Ovary (tissue), 9 donors: ENCODE data around the gene SUOX. TPM values are rescaled to one million over a fixed set of nuclear protein-coding genes. Genes with fewer than 3 reads are reported as not detected.

ENCODE experiments used
- DNase-seq, 5 donors: peaks; one replicate each; pipeline ENCODE4 v3.0.0-alpha.2; 2019 to 2020
- H3K27ac ChIP-seq, 2 donors: fragments of 200-600 bp; one replicate each; pipeline versions ENCODE4 v1.5.1 to v1.8.0; 2019 to 2022
- H3K27me3 ChIP-seq: fragments of 200-600 bp; one replicate; pipeline ENCODE4 v1.8.0; 2022
- H3K36me3 ChIP-seq: fragments of 200-600 bp; sonication (generic); one replicate; pipeline ENCODE4 v1.5.1; 2019
- H3K4me1 ChIP-seq: one replicate; pipeline ENCODE4 v1.8.1; 2013; ENCODE audit warnings: mild to moderate bottlenecking, moderate library complexity; ENCODE audit not compliant: insufficient read depth
- H3K4me3 ChIP-seq: fragments of 200-600 bp; sonication (generic); one replicate; pipeline ENCODE4 v1.5.1; 2017
- H3K9me3 ChIP-seq, 2 donors: fragments of 200-600 bp in 1 of 2; sonication (generic) in 1 of 2; one replicate each; pipeline versions ENCODE4 v1.5.1 to v1.8.1; 2013 to 2019; ENCODE audit warnings: mild to moderate bottlenecking in 1 of 2, moderate library complexity in 1 of 2
- EP300 ChIP-seq: sonication (generic); formaldehyde crosslinking; IDR thresholded peaks from one replicate; pipeline ENCODE4 v1.6.1; 2017; ENCODE audit warnings: antibody characterized with exemption
- POLR2A ChIP-seq: fragments of 450-650 bp; IDR thresholded peaks from one replicate; pipeline ENCODE4 v1.6.1; 2017; ENCODE audit warnings: antibody characterized with exemption, mild to moderate bottlenecking, moderate library complexity
- WGBS, 3 donors: extraction: QIAGEN DNeasy Blood & Tissue Kit in 1 of 3; methylation state at CpG; one replicate each; pipeline versions ENCODE4 v1.1.5 to v1.1.7; 2013 to 2017; 5-methylcytosine and 5-hydroxymethylcytosine counted together
- intact Hi-C, 4 donors: fragments of 100-400 bp; cut with DNase I; formaldehyde crosslinking; loops; one replicate each; pipeline versions ENCODE4 v1.11.0 to v1.15.1; 2022 to 2023
- polyA plus RNA-seq, 2 donors: library from polyadenylated mRNA; stranded (reverse); fragments of 200-250 nt in 1 of 2; fragments of 350-450 nt in 1 of 2; fragmentation: Illumina TruSeq in 1 of 2; extraction: RNeasy Lipid Tissue Mini Kit (QIAGEN cat#74804) in 1 of 2; gene quantifications; one replicate each; pipeline ENCODE4 v1.2.3, GENCODE V29; 2013 to 2014
- total RNA-seq, 7 donors: library from RNA; depleted of rRNA in 2 of 7; stranded (reverse); fragments of >200 nt in 2 of 7; fragmentation: NEBNext Ultra II Directional in 3 of 7; extraction: Animal tissue kit (Norgen Biotek cat#: 25700) in 3 of 7; gene quantifications; one replicate each; pipeline versions ENCODE4 v1.1.0 to v1.2.4, GENCODE V29; 2016 to 2023
- TF ChIP-seq, protein P1 (sequence below), 3 donors: fragments of 450-650 bp in 2 of 3; fragments of 200-600 bp in 1 of 3; IDR thresholded peaks; one replicate each; pipeline versions ENCODE4 v1.5.1 to v1.8.0; 2016 to 2022; ENCODE audit warnings: antibody characterized with exemption in 3 of 3, mild to moderate bottlenecking in 1 of 3
- donor health status: DM: no; HTN: no; CAD: no; lungs with moderate emphysema.
- donor health status: DM: no; HTN: no; CAD: no.
- donor health status: Bipolar disorder and iron deficiency.
- donor health status: DM: yes; HTN: yes; CAD: no.
- donor health status: DM: no; HTN: no; CAD: no.
- donor health status: DM: yes; HTN: yes; CAD: no.

The SUOX gene
- total and polyA plus RNA-seq, 9 donors: 18.0 to 39.4 (median 31.9) TPM

DNA sequence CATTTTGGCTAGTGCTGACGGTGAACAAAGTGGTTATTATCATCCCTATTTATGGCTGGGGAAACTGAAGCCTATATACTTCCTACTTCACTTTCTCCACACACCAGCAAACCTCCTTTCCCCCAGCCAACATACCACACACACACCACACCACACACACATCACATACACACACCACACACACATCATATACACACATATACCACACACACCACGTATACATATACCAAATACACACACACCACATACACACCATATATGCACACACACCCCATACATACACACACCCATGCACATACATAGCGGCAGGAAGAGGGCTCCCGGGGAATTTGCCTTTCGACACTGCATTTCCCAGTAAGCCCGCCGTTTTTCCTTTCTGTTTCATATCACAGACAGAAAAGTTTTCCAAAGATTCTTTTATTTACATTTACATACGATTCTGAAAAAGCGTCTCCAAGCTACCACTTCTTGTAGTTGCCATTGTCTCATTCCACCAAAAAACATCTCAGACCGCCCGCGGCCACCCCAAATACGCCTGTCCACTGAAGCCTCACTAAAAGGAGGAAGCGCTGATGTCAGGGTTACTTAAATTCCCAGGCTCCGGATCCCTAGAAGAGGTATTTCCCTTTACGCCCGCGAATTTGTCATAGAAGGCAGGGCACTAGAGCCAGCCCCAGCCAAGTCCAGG lies 24.0 kb upstream of the SUOX start:
- peaks cover 2% of the 10 kb centered on the region for H3K4me1 ChIP-seq
- TF ChIP-seq, protein P1, sequence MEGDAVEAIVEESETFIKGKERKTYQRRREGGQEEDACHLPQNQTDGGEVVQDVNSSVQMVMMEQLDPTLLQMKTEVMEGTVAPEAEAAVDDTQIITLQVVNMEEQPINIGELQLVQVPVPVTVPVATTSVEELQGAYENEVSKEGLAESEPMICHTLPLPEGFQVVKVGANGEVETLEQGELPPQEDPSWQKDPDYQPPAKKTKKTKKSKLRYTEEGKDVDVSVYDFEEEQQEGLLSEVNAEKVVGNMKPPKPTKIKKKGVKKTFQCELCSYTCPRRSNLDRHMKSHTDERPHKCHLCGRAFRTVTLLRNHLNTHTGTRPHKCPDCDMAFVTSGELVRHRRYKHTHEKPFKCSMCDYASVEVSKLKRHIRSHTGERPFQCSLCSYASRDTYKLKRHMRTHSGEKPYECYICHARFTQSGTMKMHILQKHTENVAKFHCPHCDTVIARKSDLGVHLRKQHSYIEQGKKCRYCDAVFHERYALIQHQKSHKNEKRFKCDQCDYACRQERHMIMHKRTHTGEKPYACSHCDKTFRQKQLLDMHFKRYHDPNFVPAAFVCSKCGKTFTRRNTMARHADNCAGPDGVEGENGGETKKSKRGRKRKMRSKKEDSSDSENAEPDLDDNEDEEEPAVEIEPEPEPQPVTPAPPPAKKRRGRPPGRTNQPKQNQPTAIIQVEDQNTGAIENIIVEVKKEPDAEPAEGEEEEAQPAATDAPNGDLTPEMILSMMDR (IDR thresholded peaks at IDR 0.05): no peak
- no peak for TF ChIP-seq EP300
- peak; percentile 65 for TF ChIP-seq POLR2A
- no peaks in the 10 kb centered on the region for H3K27me3 ChIP-seq
- no peaks in the 10 kb centered on the region for H3K9me3 ChIP-seq
- no peaks in the 10 kb centered on the region for H3K36me3 ChIP-seq
- DNase-seq: no peak
- intact Hi-C loops: loop anchor here in 1 of 4 donors (5.0 kb wide), 1 partner anchor 41 kb away; the partner anchor contains the start of gene DGKA
- peak overlapping the region; percentile 67 to 82 for H3K27ac ChIP-seq
- WGBS, 3 donors: 0 to 1% (median 1%) methylated on average over 18 of the region's 18 CpGs
- peak overlapping the region; percentile 63 for H3K4me3 ChIP-seq

DNA sequence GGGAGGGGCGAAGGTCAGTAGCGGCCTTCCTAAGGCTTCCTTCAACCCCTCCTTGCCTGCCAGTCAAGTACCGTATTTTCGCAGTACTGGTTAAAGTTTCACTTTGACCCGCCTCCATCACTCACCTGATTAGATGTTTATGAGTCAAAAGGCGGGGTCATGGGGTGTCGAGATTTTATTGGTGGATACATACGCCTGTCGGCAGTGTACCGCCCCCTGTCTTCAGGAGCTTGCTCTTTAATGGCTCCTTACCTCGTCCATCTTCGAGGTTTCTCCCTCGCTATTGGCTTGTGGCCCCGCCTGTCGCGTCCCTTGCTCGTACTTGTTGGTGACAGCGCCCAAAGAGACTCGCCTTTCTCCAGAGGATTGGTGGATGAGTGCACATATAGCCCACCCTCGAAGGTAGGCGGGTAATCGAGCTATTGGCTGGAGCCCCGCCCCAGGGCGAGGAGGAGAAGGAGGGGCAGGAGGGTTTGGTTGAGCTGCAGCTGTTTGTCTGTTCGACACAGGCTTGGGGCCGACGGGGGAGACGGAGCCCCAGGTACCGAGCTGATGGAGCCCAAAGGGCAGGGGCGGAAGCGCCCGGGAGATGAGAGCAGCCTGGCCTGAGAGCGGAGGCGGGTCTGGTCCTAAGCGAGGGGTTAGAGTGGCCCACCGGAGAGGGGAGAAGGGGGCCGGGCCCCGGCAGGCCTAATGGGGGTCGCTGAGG lies 23.3 kb upstream of the SUOX start, which contains the start of gene RAB5B:
Gene RAB5B (plus strand): TSS at position 480 of the 709 bp plus-strand sequence. CDS start 12,883 bp downstream, outside the sequence.
- Histone ChIP-seq H3K36me3 (no peaks in the 10 kb centered on the region), H3K4me1 (peaks cover 2% of the 10 kb centered on the region), H3K9me3 (no peaks in the 10 kb centered on the region), H3K27ac (peak within 1 kb of the TSS; percentile 80 to 86), H3K27me3 (no peaks in the 10 kb centered on the region), H3K4me3 (peak within 1 kb of the TSS; percentile 70)
- DNase-seq: peak; percentile 99 to 100 (median 99)
- 0% methylated on average over 39 of the region's 39 CpGs for WGBS, 3 donors
- TF ChIP-seq POLR2A (peak; percentile 90), EP300 (no peak)
- TF ChIP-seq, protein P1 (IDR thresholded peaks at IDR 0.05): peak in 1 of 3 donors; percentile 59
- intact Hi-C loops: loop anchor here in 1 of 4 donors (5.0 kb wide), 1 partner anchor 41 kb away; the partner anchor contains the start of gene DGKA

DNA sequence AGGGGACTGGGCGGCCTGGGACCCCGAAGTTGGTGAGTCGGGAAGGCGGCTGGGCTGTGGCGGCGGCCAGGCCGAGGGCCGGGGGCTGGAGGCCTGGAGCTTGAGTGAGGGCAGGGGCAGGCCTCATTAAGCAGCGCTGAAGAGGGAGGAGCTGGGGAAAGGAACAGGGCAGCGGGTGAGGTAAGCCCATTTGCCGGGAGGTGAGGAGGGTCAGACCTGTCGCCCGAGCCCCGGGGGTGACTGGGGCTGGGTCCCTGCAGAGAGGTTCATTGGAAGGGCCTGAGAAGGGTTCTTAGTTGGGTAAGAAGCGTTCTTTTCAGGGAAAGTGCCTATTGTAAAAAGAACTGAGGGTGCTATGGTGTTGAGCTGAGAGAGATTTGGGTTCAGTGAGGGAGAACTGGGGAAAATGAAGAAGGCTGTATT lies 22.8 kb upstream of the SUOX start:
- H3K27me3 ChIP-seq: no peaks in the 10 kb centered on the region
- DNase-seq: no peak
- no peaks in the 10 kb centered on the region for H3K9me3 ChIP-seq
- peaks cover 2% of the 10 kb centered on the region for H3K4me1 ChIP-seq
- intact Hi-C loops: loop anchor here in 1 of 4 donors (5.0 kb wide), 1 partner anchor 42 kb away; the partner anchor contains the start of gene DGKA
- H3K4me3 ChIP-seq: peak overlapping the region; percentile 70
- H3K27ac ChIP-seq: peak overlapping the region; percentile 80 to 86
- WGBS, 3 donors: 0 to 1% (median 0%) methylated on average over 15 of the region's 15 CpGs
- TF ChIP-seq POLR2A (no peak), EP300 (no peak)
- TF ChIP-seq, protein P1 (IDR thresholded peaks at IDR 0.05): no peak
- H3K36me3 ChIP-seq: no peaks in the 10 kb centered on the region

DNA sequence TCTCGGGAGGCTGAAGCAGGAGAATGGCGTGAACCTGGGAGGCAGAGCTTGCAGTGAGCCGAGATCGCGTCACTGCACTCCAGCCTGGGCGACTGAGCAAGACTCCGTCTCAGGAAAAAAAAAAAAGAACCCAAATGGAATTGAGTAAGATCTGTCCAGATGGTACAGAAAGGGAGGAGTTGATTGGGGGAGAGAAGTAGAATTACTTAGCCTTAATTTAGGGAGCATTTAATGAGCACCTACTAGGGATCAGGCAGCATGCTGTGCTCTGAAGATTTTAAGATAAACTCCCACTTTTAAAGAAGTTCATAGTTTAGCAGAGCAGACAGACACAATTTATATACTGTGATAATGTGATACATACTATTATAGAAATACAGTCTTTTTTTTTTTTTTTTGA lies 18.7 kb upstream of the SUOX start:
- no peak overlapping the region for H3K27ac ChIP-seq
- H3K9me3 ChIP-seq: no peaks in the 10 kb centered on the region
- no peak for TF ChIP-seq POLR2A
- WGBS, 3 donors: 94 to 97% (median 95%) methylated on average over 7 of the region's 7 CpGs
- no peak for DNase-seq
- intact Hi-C loops: no loop called here
- H3K4me3 ChIP-seq: no peak overlapping the region
- peaks cover 2% of the 10 kb centered on the region for H3K4me1 ChIP-seq
- H3K27me3 ChIP-seq: no peaks in the 10 kb centered on the region
- H3K36me3 ChIP-seq: no peaks in the 10 kb centered on the region
